Left renal pelvis (tissue), 4 donors: ENCODE data around the gene BCL10. TPM values are rescaled to one million over a fixed set of nuclear protein-coding genes. Genes with fewer than 3 reads are reported as not detected.

Experiments used
- DNase-seq, 4 donors: peaks; one replicate each; pipeline ENCODE4 v3.0.0-alpha.2; 2013; ENCODE audit warnings: low read depth in 4 of 4, low spot score in 3 of 4
- polyA plus RNA-seq, 4 donors: library from polyadenylated mRNA; unstranded; fragments of 120-200 nt; gene quantifications; one replicate each; pipeline ENCODE4 v1.2.1, GENCODE V29; 2013; ENCODE audit not compliant: insufficient read length in 4 of 4

Gene BCL10
- polyA plus RNA-seq = 10 to 100 TPM; 20.4 to 24.5 (median 24.1) TPM

DNA sequence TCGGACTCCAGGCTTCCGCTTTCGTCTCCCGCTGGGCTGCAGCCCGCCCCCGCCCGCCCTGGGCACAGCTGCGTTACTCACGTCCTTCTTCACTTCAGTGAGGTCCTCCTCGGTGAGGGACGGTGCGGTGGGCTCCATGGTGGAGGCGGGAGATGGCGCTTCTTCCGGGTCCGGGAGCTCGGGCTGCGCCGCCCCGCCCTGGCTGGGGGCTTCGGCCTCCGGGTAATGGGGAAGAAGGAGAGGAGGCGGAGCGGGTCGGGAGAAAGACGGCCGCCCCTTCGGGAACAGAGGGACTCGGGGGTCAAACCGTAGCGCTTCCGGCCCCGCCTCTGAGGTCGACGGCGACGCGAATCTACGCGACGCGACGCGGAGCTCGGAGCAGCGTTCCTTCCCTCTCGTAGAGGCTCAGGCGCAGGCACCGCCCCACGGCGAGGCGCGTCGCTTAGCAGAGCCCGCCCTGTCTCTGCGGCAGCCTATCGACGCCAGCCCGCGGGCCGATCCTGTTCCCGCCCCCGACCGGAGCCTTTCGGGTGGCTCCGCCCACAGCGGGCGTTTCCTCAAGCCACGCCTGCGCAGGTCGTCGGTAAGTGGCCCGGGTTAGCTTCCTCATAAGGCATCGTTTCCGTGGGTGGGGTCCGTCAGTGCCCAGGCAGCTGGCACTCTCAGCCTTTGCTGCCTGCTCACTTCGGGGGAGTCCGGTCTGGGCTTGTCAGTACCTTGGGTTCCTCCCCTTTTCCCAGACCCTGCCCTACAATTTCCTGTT is at the start of gene BCL10:
TSS of gene BCL10 (minus strand) at position 418 of the 763 bp plus-strand sequence. CDS start at position 138, 280 bp downstream.
- peak; percentile 92 to 96 (median 94) for DNase-seq

DNA sequence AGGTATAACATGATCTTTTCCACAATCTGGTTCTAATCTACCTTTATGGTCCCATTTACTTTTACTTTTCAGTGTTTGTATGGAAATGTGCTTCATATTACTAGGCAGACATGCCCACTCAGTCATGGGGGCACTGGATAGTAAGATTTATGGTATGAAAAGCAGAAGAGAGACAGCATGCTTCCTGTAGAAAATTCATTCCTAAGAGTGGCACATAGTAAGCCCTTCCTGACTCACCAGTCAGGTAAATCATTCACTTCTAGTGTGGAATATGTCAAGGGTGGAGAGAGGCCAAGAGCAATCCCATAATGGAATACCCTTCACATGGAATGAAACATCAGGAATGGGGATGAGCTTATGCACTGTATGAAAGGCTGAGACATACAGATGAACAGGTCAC is 49.5 kb upstream of the BCL10 start:
- no peak for DNase-seq

DNA sequence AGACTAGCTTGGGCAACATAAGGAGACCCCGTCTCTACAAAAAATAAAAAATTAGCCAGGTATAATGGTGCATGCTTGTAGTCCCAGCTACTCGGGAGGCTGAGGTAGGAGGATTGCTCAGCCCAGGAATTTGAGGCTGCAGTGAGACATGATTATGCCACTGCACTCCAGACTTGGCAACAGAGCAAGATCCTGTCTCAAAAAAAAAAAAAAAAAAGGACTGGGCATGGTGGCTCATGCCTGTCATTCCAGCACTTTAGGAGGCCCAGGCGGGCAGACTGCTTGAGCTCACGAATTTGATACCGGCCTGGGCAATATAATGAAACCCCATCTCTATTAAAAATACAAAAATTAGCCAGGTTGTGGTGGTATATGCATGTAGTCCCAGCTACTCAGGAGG is 47.3 kb upstream of the BCL10 start:
- no peak for DNase-seq

DNA sequence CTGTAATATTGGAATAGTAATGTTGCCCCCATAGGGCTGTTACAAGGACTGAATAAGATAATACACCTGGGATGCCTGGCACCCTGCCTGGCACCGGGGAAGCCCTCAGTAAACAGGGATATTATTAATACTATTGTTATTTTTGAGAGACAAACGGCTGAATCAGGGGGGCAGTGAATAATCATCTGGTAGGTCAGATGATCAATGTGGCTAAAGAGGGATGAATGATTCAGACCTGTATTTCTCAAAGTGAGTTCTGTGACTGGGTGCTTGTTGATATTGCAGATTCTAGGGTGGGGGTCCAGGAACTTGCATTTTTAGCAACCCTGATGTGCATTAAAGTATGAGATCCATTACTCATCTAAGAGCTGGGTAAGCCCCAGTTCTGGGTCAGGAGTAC is 46.2 kb upstream of the BCL10 start:
- no peak for DNase-seq

DNA sequence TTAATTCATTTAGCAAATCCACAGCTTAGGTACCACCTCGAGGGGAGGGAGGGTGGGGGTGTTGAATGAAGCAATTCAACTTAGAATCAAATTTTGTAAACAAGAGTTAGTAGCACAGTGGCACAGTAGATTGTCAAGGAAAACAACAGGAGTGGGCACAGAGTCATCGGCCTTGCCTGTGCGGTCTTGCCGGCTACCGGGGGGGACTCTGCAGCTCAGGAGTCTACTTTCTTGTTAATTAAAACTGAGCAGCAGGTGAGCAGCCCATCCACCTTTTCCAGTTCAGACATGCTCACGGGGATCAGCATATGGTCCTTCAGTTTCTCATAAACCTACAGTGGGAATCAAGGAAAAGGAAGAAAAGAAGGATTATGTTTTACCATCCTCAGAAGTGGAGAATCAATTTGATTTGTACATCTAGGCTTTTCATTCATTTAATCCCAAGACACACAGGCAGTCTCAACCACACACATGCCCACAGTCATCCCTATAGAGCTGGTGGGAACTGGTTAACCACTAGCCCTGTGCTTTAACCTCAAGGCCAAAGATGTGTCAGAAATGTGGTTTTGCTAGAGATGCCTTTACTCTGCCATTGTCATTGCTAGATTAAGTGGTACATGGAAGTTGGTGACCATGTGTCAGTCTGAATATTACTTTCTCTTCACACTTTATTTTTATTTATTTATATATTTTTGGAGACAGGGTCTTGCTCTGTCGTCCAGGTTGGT is 45.0 kb upstream of the BCL10 start:
- DNase-seq = no peak

DNA sequence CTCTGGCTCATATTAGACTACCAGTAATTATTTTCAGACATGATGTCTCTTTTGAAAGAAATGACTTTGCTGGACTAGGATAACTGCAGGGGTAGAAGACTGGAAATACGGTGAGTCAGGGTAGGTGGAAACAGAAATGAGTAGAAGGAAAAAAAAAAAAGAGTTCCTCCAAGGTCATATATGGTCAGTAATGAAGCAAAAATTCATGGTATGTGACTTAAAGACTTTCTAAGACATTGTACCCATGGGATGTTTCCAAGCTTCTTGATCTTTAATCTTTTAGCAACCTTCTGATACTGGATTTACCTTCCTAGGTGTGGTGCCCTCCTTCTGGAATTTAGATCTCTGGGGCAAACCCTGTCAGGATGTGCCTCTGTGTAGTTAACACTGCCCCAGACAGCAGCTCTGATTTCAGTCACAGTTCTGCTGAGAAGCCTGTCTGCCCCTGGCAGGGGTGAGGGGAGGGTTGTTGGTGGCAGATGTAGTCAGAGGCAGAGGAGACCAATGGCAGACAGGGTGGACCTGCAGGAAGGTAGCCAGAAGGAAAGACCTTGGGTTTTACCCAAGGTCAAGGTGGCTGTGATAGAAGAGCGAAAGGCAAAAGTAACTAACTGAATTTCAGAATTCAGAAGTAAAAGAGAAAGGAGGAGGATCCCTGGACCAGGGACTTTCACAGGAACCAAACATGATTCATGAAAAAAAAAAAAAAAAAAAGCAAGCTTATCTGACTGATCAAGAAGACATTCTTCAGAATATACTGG is 44.1 kb upstream of the BCL10 start:
- no peak for DNase-seq

DNA sequence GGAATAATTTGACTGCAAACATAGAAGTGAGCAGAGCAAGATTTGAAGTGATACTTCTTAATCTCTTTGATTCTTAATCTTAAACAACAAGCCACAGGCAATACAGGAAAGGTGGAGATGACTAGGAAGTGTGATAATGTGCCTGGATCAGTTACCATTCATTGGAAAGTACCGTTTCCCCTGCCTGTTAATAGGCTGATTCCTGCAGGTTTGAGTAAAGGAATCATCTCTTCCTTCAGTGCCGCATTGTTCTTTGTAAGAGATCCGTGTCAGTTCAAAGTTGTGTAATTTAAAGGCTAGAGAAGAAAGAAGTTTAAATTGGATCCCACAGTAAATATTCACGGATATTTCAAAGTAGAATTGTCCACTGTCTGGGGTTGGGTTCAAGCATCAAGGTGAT is 43.5 kb upstream of the BCL10 start:
- DNase-seq = no peak

DNA sequence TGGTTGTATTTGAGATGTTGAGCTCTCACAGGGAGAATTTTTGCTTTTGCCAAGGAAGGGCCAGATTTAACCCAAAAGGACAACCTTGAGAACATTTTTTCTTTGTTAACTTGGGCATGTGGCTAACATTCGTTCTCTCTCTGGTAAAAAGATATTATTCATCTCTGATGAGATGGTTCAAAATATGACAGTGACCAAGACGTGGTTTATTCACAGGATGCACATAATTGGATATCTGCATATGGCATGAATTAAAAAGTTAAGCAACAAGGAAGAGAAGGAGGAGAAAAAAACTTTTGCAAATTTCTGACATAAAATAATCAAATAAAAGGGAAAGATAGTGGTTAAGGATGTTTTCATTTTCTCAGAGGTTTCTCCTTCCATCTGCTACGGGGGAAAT is 43.1 kb upstream of the BCL10 start:
- no peak for DNase-seq

DNA sequence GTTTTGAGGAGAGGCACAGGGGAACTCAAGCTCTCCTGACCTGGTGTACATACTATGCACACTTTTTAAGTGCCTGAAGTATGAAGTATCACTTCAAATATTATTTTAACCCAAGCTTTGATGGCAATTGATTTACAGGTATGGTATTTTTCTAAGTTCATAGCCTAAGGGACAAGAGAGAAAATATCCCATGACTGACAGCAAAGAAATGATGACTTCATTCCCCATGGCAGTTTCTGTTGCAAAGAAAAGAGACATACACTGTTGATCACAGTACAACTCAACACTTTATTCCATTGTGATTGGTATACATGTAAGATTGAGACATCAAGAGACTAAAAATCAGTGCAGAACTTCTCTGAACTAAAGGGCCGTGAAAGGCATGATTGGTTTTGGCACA is 41.8 kb upstream of the BCL10 start:
- DNase-seq = no peak

DNA sequence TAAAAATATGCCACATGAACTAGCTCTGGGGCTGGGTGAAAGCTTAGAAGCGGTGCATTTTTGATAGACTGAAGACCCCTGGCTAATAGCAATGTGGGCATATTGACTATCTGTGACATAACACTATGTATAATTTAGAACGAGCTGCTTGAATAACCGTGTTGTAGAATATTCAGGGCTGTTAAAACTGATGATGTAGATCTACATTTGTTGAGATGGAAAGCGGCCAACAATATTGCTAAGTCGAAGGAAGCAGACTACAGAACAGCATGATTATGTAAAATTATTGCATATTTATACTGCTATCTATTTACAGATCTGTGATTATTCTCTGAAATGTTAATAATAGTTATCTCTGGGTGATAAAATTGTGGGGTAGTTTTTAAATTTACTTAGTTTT is 41.1 kb upstream of the BCL10 start:
- no peak for DNase-seq

DNA sequence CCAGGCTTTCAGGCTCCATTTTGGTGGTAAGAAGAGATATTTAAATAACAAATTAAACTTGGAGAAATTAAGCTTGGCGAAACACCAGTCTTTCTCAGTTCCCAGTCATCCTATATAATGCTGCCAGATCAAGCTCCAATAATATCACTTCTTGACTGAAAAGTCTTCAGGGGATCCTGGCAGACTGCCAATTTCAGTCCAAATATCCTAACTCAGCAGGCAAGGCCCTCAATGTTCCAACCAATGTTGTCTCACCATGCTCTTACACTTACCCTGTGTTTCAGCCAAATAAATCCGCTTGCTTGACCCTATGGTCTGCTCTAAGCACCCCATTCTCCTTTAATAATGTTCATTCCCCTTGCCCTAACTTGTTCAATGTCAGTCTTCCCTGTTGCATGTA is 39.9 kb upstream of the BCL10 start:
- no peak for DNase-seq

DNA sequence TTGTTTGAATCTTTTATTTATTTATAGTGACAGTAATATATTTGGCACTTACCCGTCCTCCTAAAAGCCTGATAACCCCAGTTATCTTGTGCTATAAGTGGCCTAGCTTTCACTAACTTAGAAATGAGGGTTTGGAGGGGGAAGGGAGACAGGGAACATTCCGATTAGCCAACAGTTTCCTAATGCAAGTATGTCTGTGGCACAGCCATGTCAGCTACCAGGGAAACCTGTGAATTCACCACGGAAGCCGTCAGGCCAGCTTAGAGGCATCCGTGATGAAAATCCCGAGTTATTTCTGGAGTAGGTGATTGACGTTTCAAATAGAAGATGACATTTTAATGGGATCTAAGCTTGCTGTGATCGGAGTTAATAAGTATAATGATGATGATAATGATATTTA is 39.4 kb upstream of the BCL10 start:
- no peak for DNase-seq

DNA sequence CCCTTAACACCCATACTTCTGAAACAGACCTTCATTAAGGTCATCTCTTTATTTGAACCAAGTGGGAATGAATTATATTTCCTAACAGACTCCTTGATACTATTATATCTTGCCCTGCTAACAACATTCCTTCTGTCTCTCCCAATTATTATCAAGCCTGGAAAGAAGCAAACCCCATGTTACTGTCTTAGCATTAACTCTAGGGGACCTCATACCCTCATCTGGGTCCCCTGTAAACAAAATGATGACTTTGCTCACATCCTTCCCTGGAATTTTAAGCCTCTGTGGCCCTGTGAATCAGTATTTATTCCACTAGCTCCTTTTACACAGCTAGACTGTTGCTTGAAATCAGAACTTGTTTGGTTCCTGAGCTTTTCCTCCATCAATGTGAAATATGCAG is 38.3 kb upstream of the BCL10 start:
- no peak for DNase-seq

DNA sequence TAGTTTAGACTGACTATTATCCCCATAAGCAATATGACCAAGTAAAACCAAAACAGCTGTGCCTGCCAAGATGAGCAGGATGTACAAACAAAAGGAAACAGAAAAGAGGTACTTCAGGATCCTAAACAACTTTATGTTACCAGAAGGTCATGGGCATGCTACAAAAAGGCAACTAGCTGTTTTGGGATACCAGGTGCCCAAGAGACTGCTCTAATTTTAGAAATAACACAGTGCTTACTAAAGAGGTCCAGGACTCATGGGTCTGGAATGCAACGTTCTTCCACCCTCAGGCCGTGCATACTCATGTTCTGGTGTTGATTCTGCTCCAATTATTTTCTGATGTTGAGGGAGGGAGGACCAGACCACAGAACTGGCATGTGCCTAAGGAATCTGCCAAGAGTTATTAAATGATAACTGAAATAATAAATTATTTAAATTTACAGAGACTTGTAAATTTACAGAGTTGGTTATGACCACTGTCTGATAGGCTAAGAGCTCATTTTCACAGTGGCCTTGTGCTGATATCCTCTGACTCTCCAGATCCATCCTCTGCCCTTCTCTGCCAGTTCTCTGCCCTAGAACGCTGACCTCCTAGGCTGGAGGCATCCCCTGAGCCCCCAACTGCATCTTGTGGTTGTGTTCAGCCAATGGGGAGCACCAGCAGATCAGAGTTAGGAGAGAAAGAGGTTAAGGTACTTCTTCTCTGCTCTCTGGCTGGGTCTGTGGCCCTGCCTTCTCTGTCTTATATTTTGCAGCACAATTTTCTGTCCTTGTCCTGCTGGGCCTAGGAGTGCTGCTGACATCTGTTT is 37.7 kb upstream of the BCL10 start:
- no peak for DNase-seq

DNA sequence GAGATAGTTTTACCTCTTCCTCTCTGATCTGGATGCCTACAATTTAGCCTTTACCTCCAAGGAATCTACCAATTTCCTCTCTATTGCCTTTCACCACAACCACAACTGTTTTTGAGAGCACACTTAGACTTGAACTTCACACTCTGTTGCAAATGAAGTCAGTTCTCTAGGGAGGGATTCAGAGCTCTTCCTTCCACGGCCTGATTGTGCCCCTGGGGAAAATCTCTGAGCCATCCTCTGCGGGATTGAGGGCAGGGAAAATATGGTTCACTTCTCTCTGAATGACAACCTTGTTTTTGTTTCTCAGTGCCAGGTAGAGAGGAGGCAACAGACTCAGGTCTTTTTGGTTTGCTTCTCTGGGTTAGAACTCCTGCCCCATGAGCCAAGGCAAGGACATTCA is 35.4 kb upstream of the BCL10 start:
- DNase-seq = no peak

DNA sequence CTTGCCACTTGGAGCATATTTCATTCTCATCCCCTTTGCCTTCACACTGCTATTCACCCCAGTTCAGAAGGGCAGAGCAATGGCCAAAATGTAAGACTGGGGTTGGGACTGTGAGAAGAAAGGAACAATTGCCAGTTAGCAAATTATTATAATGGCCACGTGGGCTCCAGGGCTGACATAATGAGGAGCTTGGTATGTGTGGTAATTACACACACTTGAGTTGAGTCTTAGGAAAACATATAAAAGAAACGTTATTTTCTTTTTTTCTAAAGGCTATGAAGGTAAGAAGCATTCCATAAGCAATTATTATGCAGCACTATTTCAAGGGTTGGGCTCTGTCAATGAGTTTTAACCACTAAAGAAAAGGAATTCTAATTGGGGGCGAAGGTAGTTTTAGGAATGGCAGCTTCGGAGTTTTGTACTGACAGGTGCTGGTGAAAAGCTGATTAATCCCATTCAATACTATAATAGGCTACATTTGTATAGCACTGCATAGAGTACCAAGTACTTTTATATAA is 32.5 kb upstream of the BCL10 start:
- no peak for DNase-seq

DNA sequence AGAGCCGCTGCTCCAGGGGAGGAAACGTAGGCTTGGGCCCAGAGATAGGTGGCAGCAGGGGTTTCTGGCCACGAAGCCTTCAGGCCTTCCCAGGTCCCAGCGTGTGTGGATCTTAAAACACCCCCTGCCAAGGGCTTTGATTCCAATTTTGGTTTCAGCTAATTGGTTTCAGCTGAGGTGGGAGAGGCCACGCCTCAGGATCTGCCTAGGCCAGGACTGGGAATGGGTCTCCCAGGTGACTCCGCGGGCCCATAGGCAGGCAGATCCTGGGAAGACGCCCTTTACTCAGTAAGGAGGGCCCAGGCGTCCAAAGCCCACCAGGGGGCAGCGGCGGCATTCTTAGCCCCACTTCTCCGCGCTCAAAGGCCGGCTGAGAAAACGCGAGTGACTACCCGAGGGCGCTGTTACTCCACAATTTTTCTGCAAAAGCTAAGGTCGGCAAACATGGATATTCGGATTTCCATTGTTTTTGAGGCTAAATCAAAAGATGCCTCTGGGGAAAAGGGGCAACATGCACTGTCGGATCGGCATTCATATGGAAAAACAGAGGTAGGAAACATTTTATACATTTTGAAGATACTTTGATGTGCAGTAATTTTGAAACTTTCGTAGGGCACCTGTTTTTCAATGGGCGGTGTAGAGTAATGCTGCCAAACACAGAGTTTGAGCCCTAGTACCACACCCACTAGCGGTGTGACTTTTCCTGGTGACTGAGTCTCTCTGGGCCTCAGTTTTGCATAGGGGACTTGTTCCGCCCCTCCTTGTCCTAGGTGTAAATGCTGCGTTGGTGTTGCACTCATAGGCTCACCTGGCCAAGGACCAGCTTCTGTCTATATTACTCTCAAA is 31.8 kb upstream of the BCL10 start:
- DNase-seq = peak; percentile 60 to 75 (median 69)

DNA sequence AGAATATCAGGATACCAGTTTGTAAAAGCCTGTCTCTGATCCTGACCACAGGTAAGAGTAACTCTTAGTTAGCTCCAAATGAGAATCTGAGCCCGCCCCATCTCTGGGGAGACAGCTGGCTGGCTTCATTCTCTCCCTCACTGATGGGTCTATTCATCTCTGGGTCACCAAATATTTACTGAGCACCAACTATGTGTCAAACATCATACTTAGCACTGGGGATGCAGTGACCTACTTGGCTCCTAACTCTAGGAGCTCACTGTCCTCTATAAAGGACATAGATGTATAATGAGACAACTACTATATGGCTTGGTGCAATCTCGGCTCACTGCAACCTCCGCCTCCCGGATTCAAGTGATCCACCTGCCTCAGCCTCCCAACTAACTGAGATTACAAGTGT is 29.8 kb upstream of the BCL10 start:
- DNase-seq = no peak

DNA sequence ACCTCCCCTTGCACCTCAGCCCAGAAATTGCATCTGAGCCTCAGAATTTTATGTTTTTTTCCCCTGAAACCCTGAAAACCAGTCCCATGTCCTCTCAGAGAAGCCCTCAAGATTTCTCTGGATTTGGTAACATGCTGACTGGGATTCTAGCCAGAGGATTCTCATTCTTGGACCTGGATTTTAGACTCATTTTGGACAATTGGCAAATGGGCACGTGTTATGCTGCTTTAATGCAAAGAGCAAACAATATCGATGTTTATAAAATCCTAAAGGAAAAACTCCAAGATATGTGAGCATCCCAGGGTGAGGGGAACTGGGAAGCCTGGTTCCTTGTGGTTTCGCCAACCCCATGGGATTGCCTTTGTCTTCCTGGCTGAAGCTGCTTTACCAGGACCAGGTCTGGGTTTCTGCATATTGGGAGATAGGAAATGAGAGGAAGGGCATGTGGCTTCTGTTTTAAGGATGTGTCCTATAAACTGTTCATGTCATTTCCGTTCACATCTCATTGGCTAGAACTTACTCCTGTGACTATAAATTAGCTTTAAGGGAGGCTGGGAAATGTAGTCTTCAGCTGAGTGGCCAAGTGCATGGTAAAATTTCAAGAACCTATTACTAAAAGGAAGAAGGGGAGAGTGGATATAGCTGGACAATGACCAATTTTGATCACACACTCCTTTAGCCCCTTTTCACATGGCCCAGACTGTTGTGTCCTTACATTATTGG is 27.2 kb upstream of the BCL10 start:
- no peak for DNase-seq
